Measurements from ENCODE around the gene KCTD6.

Gene KCTD6

GRCh38 chr3:58463181-58463941, 28.5 kb upstream of the KCTD6 start:
- ATAC-seq = peak; percentile 99
- TF ChIP-seq ZFP3 (CRISPR knock-in tag; IDR thresholded peaks at IDR 0.05) (no peak), SNAI2 (CRISPR knock-in tag; IDR thresholded peaks at IDR 0.05) (no peak), ESRRG (CRISPR knock-in tag; IDR thresholded peaks at IDR 0.05) (no peak), BACH2 (CRISPR knock-in tag; IDR thresholded peaks at IDR 0.05; ENCODE audit: borderline replicate concordance) (no peak)

GRCh38 chr3:58463942-58464271, 28.0 kb upstream of the KCTD6 start:
- TF ChIP-seq ARNTL (CRISPR knock-in tag; IDR thresholded peaks at IDR 0.05; ENCODE audit: borderline replicate concordance, low read depth) (no peak), POU6F1 (CRISPR knock-in tag; IDR thresholded peaks at IDR 0.05; ENCODE audit: borderline replicate concordance, low read depth) (no peak), ISL1 (CRISPR knock-in tag; IDR thresholded peaks at IDR 0.05) (no peak), TCF4 (CRISPR knock-in tag; IDR thresholded peaks at IDR 0.05; ENCODE audit: borderline replicate concordance) (no peak)
- ATAC-seq = no peak

- ATAC-seq = no peak
- TF ChIP-seq ZNF8 (CRISPR knock-in tag; IDR thresholded peaks at IDR 0.05) (no peak), ZFP3 (CRISPR knock-in tag; IDR thresholded peaks at IDR 0.05) (no peak), CSDC2 (CRISPR knock-in tag; IDR thresholded peaks at IDR 0.05) (no peak), ARNTL (CRISPR knock-in tag; IDR thresholded peaks at IDR 0.05; ENCODE audit: borderline replicate concordance, low read depth) (no peak), POU6F1 (CRISPR knock-in tag; IDR thresholded peaks at IDR 0.05; ENCODE audit: borderline replicate concordance, low read depth) (no peak), TCF4 (CRISPR knock-in tag; IDR thresholded peaks at IDR 0.05; ENCODE audit: borderline replicate concordance) (no peak), ISL1 (CRISPR knock-in tag; IDR thresholded peaks at IDR 0.05) (no peak), RARB (CRISPR knock-in tag; IDR thresholded peaks at IDR 0.05) (no peak), PPARA (CRISPR knock-in tag; IDR thresholded peaks at IDR 0.05; ENCODE audit: borderline replicate concordance) (no peak), TSHZ2 (CRISPR knock-in tag; IDR thresholded peaks at IDR 0.05) (no peak), BACH2 (CRISPR knock-in tag; IDR thresholded peaks at IDR 0.05; ENCODE audit: borderline replicate concordance) (no peak), ZC3H10 (CRISPR knock-in tag; IDR thresholded peaks at IDR 0.05) (no peak), ZNF70 (CRISPR knock-in tag; IDR thresholded peaks at IDR 0.05) (no peak), OSR1 (CRISPR knock-in tag; IDR thresholded peaks at IDR 0.05) (no peak), ZNF565 (CRISPR knock-in tag; conservative IDR thresholded peaks at IDR 0.05; ENCODE audit: low read depth) (no peak), CREB5 (CRISPR knock-in tag; IDR thresholded peaks at IDR 0.05; ENCODE audit: low read depth) (no peak), GLIS3 (CRISPR knock-in tag; IDR thresholded peaks at IDR 0.05) (no peak), TOX (CRISPR knock-in tag; IDR thresholded peaks at IDR 0.05; ENCODE audit: borderline replicate concordance) (no peak), PATZ1 (CRISPR knock-in tag; IDR thresholded peaks at IDR 0.05; ENCODE audit: borderline replicate concordance) (no peak)
Measured at GRCh38 chr3:58464866-58465265, 27.0 kb upstream of the KCTD6 start.
